Vagina (tissue), 2 donors: ENCODE measurements around the gene SMAP1.

Experiments
- POLR2A ChIP-seq, 2 donors: fragments of 450-650 bp; IDR thresholded peaks; one replicate each; pipeline ENCODE4 v1.6.1; 2017; ENCODE audit warnings: antibody characterized with exemption in 2 of 2, mild to moderate bottlenecking in 2 of 2, moderate library complexity in 2 of 2
- POLR2AphosphoS5 ChIP-seq, 2 donors: sonication (generic); formaldehyde crosslinking; IDR thresholded peaks; one replicate each; pipeline ENCODE4 v1.9.0; 2017; ENCODE audit warnings: antibody characterized with exemption in 2 of 2, mild to moderate bottlenecking in 2 of 2, low read depth in 1 of 2; ENCODE audit not compliant: insufficient read depth in 1 of 2
- TF ChIP-seq, protein P1 (sequence below), 3 experiments: fragments of 450-650 bp in 2 of 3; fragments of 200-600 bp in 1 of 3; sonication (generic) in 1 of 3; IDR thresholded peaks; one replicate each; pipeline ENCODE4 v1.5.1; 2017 to 2019; ENCODE audit warnings: antibody characterized with exemption in 3 of 3, mild to moderate bottlenecking in 2 of 3, moderate library complexity in 2 of 3

DNA sequence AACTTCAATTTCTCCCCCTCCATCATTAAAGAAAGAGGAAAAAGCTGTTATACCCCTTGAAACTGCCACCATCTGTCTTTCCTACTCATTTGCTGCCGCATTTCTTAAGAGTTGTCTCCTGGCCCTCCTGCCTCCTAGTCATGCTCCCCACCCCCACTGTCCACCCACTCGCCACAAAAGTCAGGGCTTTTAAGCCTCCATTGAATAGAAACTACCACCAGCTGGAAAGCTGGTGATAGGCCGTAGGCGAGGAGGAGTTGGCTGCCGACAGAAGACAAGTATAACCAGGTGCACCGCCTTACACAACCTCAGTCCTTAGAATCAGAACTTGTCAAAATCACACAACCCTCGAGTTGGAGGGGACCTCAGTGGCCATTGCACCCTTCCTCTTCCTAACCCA is 221.6 kb downstream of the SMAP1 start:
- TF ChIP-seq POLR2AphosphoS5 (IDR thresholded peaks at IDR 0.05; ENCODE audit: insufficient read depth in 1 of 2, low read depth in 1 of 2), result no peak
- TF ChIP-seq, protein P1, sequence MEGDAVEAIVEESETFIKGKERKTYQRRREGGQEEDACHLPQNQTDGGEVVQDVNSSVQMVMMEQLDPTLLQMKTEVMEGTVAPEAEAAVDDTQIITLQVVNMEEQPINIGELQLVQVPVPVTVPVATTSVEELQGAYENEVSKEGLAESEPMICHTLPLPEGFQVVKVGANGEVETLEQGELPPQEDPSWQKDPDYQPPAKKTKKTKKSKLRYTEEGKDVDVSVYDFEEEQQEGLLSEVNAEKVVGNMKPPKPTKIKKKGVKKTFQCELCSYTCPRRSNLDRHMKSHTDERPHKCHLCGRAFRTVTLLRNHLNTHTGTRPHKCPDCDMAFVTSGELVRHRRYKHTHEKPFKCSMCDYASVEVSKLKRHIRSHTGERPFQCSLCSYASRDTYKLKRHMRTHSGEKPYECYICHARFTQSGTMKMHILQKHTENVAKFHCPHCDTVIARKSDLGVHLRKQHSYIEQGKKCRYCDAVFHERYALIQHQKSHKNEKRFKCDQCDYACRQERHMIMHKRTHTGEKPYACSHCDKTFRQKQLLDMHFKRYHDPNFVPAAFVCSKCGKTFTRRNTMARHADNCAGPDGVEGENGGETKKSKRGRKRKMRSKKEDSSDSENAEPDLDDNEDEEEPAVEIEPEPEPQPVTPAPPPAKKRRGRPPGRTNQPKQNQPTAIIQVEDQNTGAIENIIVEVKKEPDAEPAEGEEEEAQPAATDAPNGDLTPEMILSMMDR (IDR thresholded peaks at IDR 0.05), result no peak
- TF ChIP-seq POLR2A (IDR thresholded peaks at IDR 0.05), result no peak
